Skeletal muscle tissue (tissue), 4 donors: ENCODE data around the gene OR8G5. TPM values are rescaled to one million over a fixed set of nuclear protein-coding genes. Genes with fewer than 3 reads are reported as not detected.

Experiments used
- H3K27ac ChIP-seq: one replicate; pipeline ENCODE4 v1.7.0; 2013; ENCODE audit warnings: mild to moderate bottlenecking, low read depth, low read length, inconsistent platforms
- H3K27me3 ChIP-seq, 3 donors: one replicate each; pipeline ENCODE4 v1.7.0; 2013; ENCODE audit warnings: low read length in 3 of 3; ENCODE audit not compliant: control insufficient read depth in 3 of 3, insufficient read depth in 3 of 3
- H3K36me3 ChIP-seq, 3 donors: one replicate each; pipeline ENCODE4 v1.7.0; 2013; ENCODE audit warnings: low read length in 3 of 3; ENCODE audit not compliant: control insufficient read depth in 3 of 3, insufficient read depth in 3 of 3
- H3K4me1 ChIP-seq, 3 donors: one replicate each; pipeline ENCODE4 v1.7.0; 2013; ENCODE audit warnings: low read length in 3 of 3, mild to moderate bottlenecking in 3 of 3; ENCODE audit not compliant: control insufficient read depth in 3 of 3, insufficient read depth in 3 of 3
- H3K4me3 ChIP-seq, 3 donors: one replicate each; pipeline ENCODE4 v1.7.0; 2013; ENCODE audit warnings: low read length in 3 of 3
- H3K9ac ChIP-seq, 3 donors: one replicate each; pipeline ENCODE4 v1.7.0; 2013; ENCODE audit warnings: low read length in 3 of 3, mild to moderate bottlenecking in 3 of 3, moderate library complexity in 2 of 3, low read depth in 1 of 3
- H3K9me3 ChIP-seq, 3 donors: one replicate each; pipeline ENCODE4 v1.7.0; 2013; ENCODE audit warnings: low read length in 3 of 3; ENCODE audit not compliant: control insufficient read depth in 3 of 3
- total RNA-seq: library from RNA; depleted of rRNA; stranded (reverse); fragments of >200 nt; gene quantifications from one replicate; pipeline ENCODE4 v1.2.3, GENCODE V29; 2014
- donor health status: Osteomylitis.

Gene OR8G5
- total RNA-seq, 1 donor from 2014 or later = 0.52 TPM

GRCh38 chr11:124311670-124312069 is 55.5 kb downstream of the OR8G5 start:
- Histone ChIP-seq H3K27me3 (no peaks in the 10 kb centered on the region), H3K36me3 (no peaks in the 10 kb centered on the region), H3K27ac (no peak overlapping the region), H3K9me3 (no peaks in the 10 kb centered on the region), H3K9ac (no peak overlapping the region), H3K4me1 (no peaks in the 10 kb centered on the region), H3K4me3 (no peak overlapping the region)

GRCh38 chr11:124313131-124313530 is 57.0 kb downstream of the OR8G5 start:
- Histone ChIP-seq H3K36me3 (no peaks in the 10 kb centered on the region), H3K4me3 (no peak overlapping the region), H3K9me3 (no peaks in the 10 kb centered on the region), H3K4me1 (no peaks in the 10 kb centered on the region), H3K9ac (no peak overlapping the region), H3K27ac (no peak overlapping the region), H3K27me3 (no peaks in the 10 kb centered on the region)

GRCh38 chr11:124313849-124314248 is 57.7 kb downstream of the OR8G5 start, which contains the start of gene OR8D1:
OR8D1 (minus strand) TSS chr11:124313949; CDS start chr11:124310766, 3,183 bp downstream.
- H3K27ac ChIP-seq = no peak within 1 kb of the TSS
- H3K36me3 ChIP-seq = no peaks in the 10 kb centered on the region
- no peak within 1 kb of the TSS for H3K9ac ChIP-seq
- no peaks in the 10 kb centered on the region for H3K9me3 ChIP-seq
- no peaks in the 10 kb centered on the region for H3K27me3 ChIP-seq
- no peaks in the 10 kb centered on the region for H3K4me1 ChIP-seq
- H3K4me3 ChIP-seq = no peak within 1 kb of the TSS

- H3K4me3 ChIP-seq = no peak overlapping the region
- no peaks in the 10 kb centered on the region for H3K9me3 ChIP-seq
- H3K36me3 ChIP-seq = no peaks in the 10 kb centered on the region
- H3K4me1 ChIP-seq = no peaks in the 10 kb centered on the region
- no peak overlapping the region for H3K27ac ChIP-seq
- H3K9ac ChIP-seq = no peak overlapping the region
- H3K27me3 ChIP-seq = no peaks in the 10 kb centered on the region
Observed at GRCh38 chr11:124315052-124315451, 58.9 kb downstream of the OR8G5 start.

Other genes starting within 250 kb of the OR8G5 start
- not detected for gene OR10G4, start 243.4 kb upstream of the OR8G5 start, total RNA-seq
- not detected for gene OR10G9, start 233.4 kb upstream of the OR8G5 start, total RNA-seq
- not detected for gene OR10G8, start 229.6 kb upstream of the OR8G5 start, total RNA-seq
- gene OR10G7, start 215.1 kb upstream of the OR8G5 start, total RNA-seq = not detected
- gene VWA5A, start 140.9 kb upstream of the OR8G5 start, total RNA-seq = 89.8 TPM
- gene OR10D3, start 73.0 kb upstream of the OR8G5 start, total RNA-seq = 0.52 TPM
- under 0.01 TPM for gene OR8G1, start 15.3 kb upstream of the OR8G5 start, total RNA-seq
- gene OR8D1, start 57.6 kb downstream of the OR8G5 start, total RNA-seq = under 0.01 TPM
- gene OR8D2, start 63.8 kb downstream of the OR8G5 start, total RNA-seq = not detected
- not detected for gene OR8B2, start 128.1 kb downstream of the OR8G5 start, total RNA-seq
- gene OR8B3, start 142.6 kb downstream of the OR8G5 start, total RNA-seq = not detected
- gene OR8B4, start 168.5 kb downstream of the OR8G5 start, total RNA-seq = not detected
- gene OR8B8, start 189.3 kb downstream of the OR8G5 start, total RNA-seq = not detected